K562 (cell line): ENCODE results near the gene ZNF335. TPM values are rescaled to one million over a fixed set of nuclear protein-coding genes. Genes with fewer than 3 reads are reported as not detected.
A peak's percentile ranks its signal among the peaks of the same experiment; 100 is the strongest.

Source experiments
- ARHGAP35 ChIP-seq: fragments of 450-650 bp; IDR thresholded peaks from 2 replicates; pipeline ENCODE4 v1.6.1; 2018; ENCODE audit not compliant: partially characterized antibody
- CEBPB ChIP-seq: fragments of 450-650 bp; IDR thresholded peaks from 2 replicates; pipeline ENCODE4 v1.6.1; 2016; ENCODE audit warnings: missing genetic modification characterization, missing compliant biosample characterization
- CREB3L1 ChIP-seq: fragments of 450-650 bp; IDR thresholded peaks from 2 replicates; pipeline ENCODE4 v1.6.1; 2014; ENCODE audit warnings: low read depth, mild to moderate bottlenecking, moderate library complexity, borderline replicate concordance
- CXXC5 ChIP-seq: fragments of 250-450 bp; sonication (Bioruptor Pico); IDR thresholded peaks from 2 replicates; pipeline ENCODE4 v1.8.0; 2022; ENCODE audit warnings: inconsistent platforms, mild to moderate bottlenecking, moderate library complexity
- ETV5 ChIP-seq: sonication (generic); formaldehyde crosslinking; IDR thresholded peaks from 2 replicates; pipeline ENCODE4 v1.4.0; 2020; ENCODE audit warnings: low read depth, mild to moderate bottlenecking, missing genetic modification reagents
- FIP1L1 ChIP-seq: fragments of 200-400 bp; formaldehyde crosslinking; IDR thresholded peaks from 2 replicates; pipeline ENCODE4 v1.6.1; 2018; ENCODE audit warnings: mild to moderate bottlenecking, low read depth, low read length; ENCODE audit not compliant: poor library complexity, severe bottlenecking
- GTF2E2 ChIP-seq: fragments of 200-800 bp; sonication (Bioruptor generic); IDR thresholded peaks from 2 replicates; pipeline ENCODE4 v1.6.1; 2016; ENCODE audit warnings: missing genetic modification characterization, missing compliant biosample characterization
- NFATC3 ChIP-seq: fragments of 450-650 bp; IDR thresholded peaks from 2 replicates; pipeline ENCODE4 v1.6.1; 2017; ENCODE audit warnings: mild to moderate bottlenecking
- PHF20 ChIP-seq: fragments of 450-650 bp; IDR thresholded peaks from 2 replicates; pipeline ENCODE4 v1.6.1; 2018; ENCODE audit not compliant: partially characterized antibody
- RUNX1 ChIP-seq: sonication (generic); IDR thresholded peaks from 2 replicates; pipeline ENCODE4 v1.6.1; 2016; ENCODE audit warnings: antibody characterized with exemption, low read depth
- SRSF3 ChIP-seq: fragments of 200-400 bp; formaldehyde crosslinking; IDR thresholded peaks from 2 replicates; pipeline ENCODE4 v1.6.1; 2016; ENCODE audit warnings: mild to moderate bottlenecking, low read length, moderate library complexity; ENCODE audit not compliant: insufficient read depth
- TAF1 ChIP-seq: IDR thresholded peaks from 2 replicates; pipeline ENCODE4 v1.6.1; 2011; ENCODE audit warnings: mild to moderate bottlenecking, low read length, moderate library complexity; ENCODE audit not compliant: insufficient read depth, control insufficient read depth, severe bottlenecking; ENCODE audit errors: extremely low read depth
- TCF7L2 ChIP-seq: fragments of 150-350 bp; IDR thresholded peaks from 2 replicates; pipeline ENCODE4 v1.6.1; 2016; ENCODE audit warnings: low read depth, mild to moderate bottlenecking, low read length, moderate library complexity
- XRCC4 ChIP-seq: IDR thresholded peaks from one replicate; pipeline ENCODE4 v1.6.1; 2011; ENCODE audit not compliant: insufficient read depth, insufficient read length; ENCODE audit errors: extremely low read depth
- ZBTB8A ChIP-seq: fragments of 450-650 bp; IDR thresholded peaks from 2 replicates; pipeline ENCODE4 v1.6.1; 2018; ENCODE audit warnings: mild to moderate bottlenecking, moderate library complexity; ENCODE audit not compliant: partially characterized antibody
- ZNF143 ChIP-seq: sonication (generic); formaldehyde crosslinking; IDR thresholded peaks from 2 replicates; pipeline ENCODE4 v1.9.0; 2022; ENCODE audit warnings: mild to moderate bottlenecking, missing genetic modification reagents
- ZNF324 ChIP-seq: fragments of 250-450 bp; sonication (Bioruptor Pico); IDR thresholded peaks from 2 replicates; pipeline ENCODE4 v1.4.0; 2020; ENCODE audit warnings: mild to moderate bottlenecking
- ZNF395 ChIP-seq: fragments of 200-800 bp; sonication (Bioruptor generic); IDR thresholded peaks from 2 replicates; pipeline ENCODE4 v1.6.1; 2017; ENCODE audit warnings: missing genetic modification characterization, missing compliant biosample characterization
- polyA plus RNA-seq, 8 experiments: library from polyadenylated mRNA; depleted of rRNA in 4 of 8; stranded (reverse) in 5 of 8; unstranded in 3 of 8; fragments of >200 nt; fragmentation: Nextera tagmentation in 2 of 8; fragmentation: Illumina TruSeq in 1 of 8; extraction: Ambion mirVana in 2 of 8; extraction: Trizol in 1 of 8; gene quantifications; 2 replicates each; pipeline versions ENCODE4 v1.2.1 to v1.2.3, GENCODE V29; 2011 to 2014; ENCODE audit warnings: inconsistent platforms in 1 of 8, missing spikeins in 1 of 8
- total RNA-seq, 7 experiments: library from RNA; depleted of rRNA in 6 of 7; stranded (reverse); fragments of >200 nt in 6 of 7; fragmentation: Illumina TruSeq in 2 of 7; extraction: Trizol in 2 of 7; gene quantifications; 2 replicates each; pipeline versions ENCODE4 v1.2.1 to v1.2.3, GENCODE V29; 2011 to 2021; ENCODE audit warnings: low replicate concordance in 1 of 7
- TF ChIP-seq, protein P1 (sequence below), 3 experiments: IDR thresholded peaks in 2 of 3; conservative IDR thresholded peaks in 1 of 3; 2 replicates each; pipeline ENCODE4 v1.5.1; 2011 to 2012; ENCODE audit warnings: low read length in 3 of 3, mild to moderate bottlenecking in 3 of 3, control low read depth in 2 of 3, improper control_type of control experiment in 1 of 3, inconsistent platforms in 1 of 3, low read depth in 1 of 3, mixed read lengths in 1 of 3, moderate library complexity in 1 of 3; ENCODE audit not compliant: insufficient read depth in 2 of 3
- TF ChIP-seq, protein P2 (sequence below), 2 experiments: fragments of 200-800 bp in 1 of 2; sonication (Bioruptor generic) in 1 of 2; sonication (generic) in 1 of 2; formaldehyde crosslinking in 1 of 2; IDR thresholded peaks in 1 of 2; conservative IDR thresholded peaks in 1 of 2; 2 replicates each; pipeline versions ENCODE4 v1.5.0 to v1.6.1; 2016 to 2020; ENCODE audit warnings: missing compliant biosample characterization in 1 of 2, missing genetic modification characterization in 1 of 2, missing genetic modification reagents in 1 of 2

ZNF335 gene
- total and polyA plus RNA-seq, 9 of the 15 experiments (the other 6 are each of a cell fraction or from before 2014, with no cell fraction given), result 0.39 to 16.0 (median 7.6) TPM

DNA sequence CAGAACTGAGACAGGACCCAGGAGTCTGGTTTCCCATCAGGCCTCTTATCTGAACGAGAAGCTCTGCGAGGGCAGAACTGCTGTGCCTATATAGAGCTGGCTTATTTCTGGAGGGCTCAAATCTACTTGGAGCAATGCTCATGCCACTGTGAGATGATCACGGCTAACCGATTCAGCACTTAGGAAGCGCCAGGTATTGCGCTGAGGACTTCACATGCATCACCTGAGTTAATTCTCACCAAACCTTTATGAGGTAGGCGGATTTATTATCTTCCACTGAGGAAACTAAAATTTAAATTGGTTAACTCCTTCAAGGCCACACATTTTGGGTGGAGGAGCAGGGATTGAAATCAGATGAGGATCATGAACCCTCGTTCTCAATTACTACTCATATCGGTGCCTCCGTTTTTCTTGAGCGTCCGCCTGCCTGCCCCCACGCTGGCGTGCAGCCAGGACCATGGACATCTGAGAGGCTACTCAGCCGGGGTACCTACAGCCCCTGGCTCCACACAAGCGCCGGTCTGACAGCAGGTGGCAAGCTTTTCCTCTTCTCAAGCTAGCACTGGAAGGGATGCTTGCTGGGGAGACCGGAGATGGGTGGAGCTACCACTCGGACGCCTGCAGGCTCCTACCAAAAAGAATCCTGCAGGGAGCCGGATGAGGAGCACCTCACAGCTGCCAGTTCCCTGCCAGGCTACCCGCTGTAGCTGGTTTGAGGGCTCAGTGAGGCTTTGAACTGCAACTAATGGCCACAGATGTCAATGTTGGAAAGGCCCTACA is 38.5 kb downstream of the ZNF335 start (continued):
- TF ChIP-seq CREB3L1 (no peak), NFATC3 (no peak), RUNX1 (no peak), ZBTB8A (no peak), ZNF395 (CRISPR knock-in tag) (no peak), ZNF324 (no peak), CXXC5 (peak; percentile 10; the same call in 1 of the 2 replicates), SRSF3 (no peak), ETV5 (CRISPR knock-in tag) (no peak), GTF2E2 (tag) (no peak), PHF20 (no peak), CEBPB (tag) (no peak), FIP1L1 (no peak), ZNF143 (CRISPR knock-in tag) (no peak; the same call in 1 of the 2 replicates), TAF1 (no peak), ARHGAP35 (no peak), TCF7L2 (no peak), XRCC4 (no peak)
- TF ChIP-seq, protein P1, sequence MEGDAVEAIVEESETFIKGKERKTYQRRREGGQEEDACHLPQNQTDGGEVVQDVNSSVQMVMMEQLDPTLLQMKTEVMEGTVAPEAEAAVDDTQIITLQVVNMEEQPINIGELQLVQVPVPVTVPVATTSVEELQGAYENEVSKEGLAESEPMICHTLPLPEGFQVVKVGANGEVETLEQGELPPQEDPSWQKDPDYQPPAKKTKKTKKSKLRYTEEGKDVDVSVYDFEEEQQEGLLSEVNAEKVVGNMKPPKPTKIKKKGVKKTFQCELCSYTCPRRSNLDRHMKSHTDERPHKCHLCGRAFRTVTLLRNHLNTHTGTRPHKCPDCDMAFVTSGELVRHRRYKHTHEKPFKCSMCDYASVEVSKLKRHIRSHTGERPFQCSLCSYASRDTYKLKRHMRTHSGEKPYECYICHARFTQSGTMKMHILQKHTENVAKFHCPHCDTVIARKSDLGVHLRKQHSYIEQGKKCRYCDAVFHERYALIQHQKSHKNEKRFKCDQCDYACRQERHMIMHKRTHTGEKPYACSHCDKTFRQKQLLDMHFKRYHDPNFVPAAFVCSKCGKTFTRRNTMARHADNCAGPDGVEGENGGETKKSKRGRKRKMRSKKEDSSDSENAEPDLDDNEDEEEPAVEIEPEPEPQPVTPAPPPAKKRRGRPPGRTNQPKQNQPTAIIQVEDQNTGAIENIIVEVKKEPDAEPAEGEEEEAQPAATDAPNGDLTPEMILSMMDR (IDR thresholded peaks at IDR 0.05 in 2 of 3, conservative IDR thresholded peaks at IDR 0.05 in 1 of 3; ENCODE audit: insufficient read depth in 2 of 3, low read depth in 1 of 3, low read length in 3 of 3), result peak; percentile 50 to 60 (median 54); a peak in 5 of 6 replicates
- TF ChIP-seq, protein P2, sequence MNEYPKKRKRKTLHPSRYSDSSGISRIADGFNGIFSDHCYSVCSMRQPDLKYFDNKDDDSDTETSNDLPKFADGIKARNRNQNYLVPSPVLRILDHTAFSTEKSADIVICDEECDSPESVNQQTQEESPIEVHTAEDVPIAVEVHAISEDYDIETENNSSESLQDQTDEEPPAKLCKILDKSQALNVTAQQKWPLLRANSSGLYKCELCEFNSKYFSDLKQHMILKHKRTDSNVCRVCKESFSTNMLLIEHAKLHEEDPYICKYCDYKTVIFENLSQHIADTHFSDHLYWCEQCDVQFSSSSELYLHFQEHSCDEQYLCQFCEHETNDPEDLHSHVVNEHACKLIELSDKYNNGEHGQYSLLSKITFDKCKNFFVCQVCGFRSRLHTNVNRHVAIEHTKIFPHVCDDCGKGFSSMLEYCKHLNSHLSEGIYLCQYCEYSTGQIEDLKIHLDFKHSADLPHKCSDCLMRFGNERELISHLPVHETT (CRISPR knock-in tag; conservative IDR thresholded peaks at IDR 0.05 in 1 of 2, IDR thresholded peaks at IDR 0.05 in 1 of 2), result no peak
